ENCODE results near the gene PTGIS. TPM values are rescaled to one million over a fixed set of nuclear protein-coding genes. Genes with fewer than 3 reads are reported as not detected.

The PTGIS gene
- total and polyA plus RNA-seq, 10 donors: 0.15 to 1.6 (median 0.92) TPM

DNA sequence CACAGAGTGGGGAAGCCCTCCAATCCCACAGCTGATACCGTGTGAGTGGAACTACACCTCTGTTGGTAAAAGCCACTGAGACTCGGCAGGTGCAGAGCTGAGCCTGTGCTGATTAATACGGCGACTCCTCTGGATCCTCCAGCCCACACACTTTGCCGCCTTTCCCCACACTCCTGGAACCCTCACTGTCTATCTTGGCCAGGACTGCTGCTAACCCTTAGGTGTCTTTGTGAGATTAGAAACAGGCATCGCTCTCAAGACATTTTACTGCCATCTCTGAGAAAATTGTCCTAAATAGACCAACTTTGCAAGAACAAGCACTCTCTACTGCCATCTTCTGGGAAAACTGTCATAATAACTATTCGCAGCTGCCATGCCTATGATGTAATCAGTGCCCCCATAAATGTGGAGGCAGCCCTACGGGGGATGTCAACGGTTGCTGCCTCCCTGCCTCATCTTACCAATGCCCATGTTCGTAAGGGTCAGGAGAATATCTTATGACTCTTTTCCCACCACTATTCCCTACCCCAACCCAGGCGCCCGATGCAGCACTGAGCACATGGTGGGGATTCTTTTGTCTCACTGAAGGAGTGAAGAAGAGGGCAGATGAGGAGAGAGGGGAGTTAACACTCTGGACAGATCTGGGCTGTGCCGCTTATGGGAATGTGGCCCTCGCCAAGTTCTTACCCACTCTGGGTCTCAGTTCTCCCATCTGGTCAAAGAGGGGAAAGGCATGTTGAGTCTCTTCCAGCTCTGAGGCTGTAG, 59.3 kb downstream of the PTGIS start:
- Histone ChIP-seq H3K4me1 (no peaks in the 10 kb centered on the region), H3K4me3 (no peak overlapping the region), H3K9me3 (no peaks in the 10 kb centered on the region), H3K27ac (no peak overlapping the region), H3K36me3 (no peaks in the 10 kb centered on the region), H3K27me3 (replicated peaks in 1 of 7) (peaks cover 0 to 93% (median 16%) of the 10 kb centered on the region in 7 donors)
- 47 to 63% (median 56%) methylated on average over 14 of the region's 14 CpGs for whole genome bisulfite sequencing, 5 donors
- no peak for DNase-seq
- no peak for TF ChIP-seq POLR2A (IDR thresholded peaks at IDR 0.05)
- TF ChIP-seq POLR2AphosphoS5 (IDR thresholded peaks at IDR 0.05): no peak
- TF ChIP-seq, protein P1, sequence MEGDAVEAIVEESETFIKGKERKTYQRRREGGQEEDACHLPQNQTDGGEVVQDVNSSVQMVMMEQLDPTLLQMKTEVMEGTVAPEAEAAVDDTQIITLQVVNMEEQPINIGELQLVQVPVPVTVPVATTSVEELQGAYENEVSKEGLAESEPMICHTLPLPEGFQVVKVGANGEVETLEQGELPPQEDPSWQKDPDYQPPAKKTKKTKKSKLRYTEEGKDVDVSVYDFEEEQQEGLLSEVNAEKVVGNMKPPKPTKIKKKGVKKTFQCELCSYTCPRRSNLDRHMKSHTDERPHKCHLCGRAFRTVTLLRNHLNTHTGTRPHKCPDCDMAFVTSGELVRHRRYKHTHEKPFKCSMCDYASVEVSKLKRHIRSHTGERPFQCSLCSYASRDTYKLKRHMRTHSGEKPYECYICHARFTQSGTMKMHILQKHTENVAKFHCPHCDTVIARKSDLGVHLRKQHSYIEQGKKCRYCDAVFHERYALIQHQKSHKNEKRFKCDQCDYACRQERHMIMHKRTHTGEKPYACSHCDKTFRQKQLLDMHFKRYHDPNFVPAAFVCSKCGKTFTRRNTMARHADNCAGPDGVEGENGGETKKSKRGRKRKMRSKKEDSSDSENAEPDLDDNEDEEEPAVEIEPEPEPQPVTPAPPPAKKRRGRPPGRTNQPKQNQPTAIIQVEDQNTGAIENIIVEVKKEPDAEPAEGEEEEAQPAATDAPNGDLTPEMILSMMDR (IDR thresholded peaks at IDR 0.05 in 8 of 11, conservative IDR thresholded peaks at IDR 0.05 in 3 of 11): peak in 7 of 11 experiments; percentile 34 to 58 (median 44)
- intact Hi-C loops (cut with DNase I; ENCODE audit: low total_unique reads): loop anchor here (10.0 kb wide), 1 partner anchor 174 kb away; no protein-coding TSS in a partner anchor

DNA sequence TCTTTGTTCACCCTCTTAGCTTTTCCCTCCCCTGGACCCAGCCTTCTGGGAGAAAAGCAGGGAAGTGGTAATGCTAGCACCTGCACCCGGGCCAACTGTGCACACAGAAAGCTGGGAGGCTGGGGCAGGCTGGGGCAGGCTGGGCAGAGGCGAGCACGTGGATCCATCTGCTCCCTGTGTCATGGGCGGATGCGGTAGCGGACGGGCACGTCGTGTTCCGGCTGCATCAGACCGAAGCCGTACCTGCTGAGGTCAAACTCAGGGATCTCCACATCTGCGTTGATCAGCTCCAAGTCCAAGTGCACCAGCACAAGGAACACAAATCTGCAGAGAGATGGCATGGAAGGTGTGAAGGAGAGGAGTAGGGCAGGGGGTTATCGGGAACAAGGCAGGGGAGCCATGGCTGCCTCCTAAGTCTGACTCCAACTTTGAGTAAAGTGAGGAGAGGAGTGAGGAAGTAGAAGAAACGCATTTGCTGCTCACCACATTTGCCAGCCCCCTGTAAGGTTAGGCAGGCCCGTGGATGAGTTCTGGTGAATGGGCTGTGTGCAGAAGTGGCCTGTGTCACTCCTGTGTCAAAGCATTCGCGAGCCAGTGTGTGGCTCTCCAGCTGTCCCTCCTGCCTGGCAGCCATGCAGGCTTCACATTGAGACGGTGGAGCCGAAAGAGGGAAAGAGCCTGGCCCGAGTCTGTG, 60.0 kb downstream of the PTGIS start:
- Histone ChIP-seq H3K4me1 (no peaks in the 10 kb centered on the region), H3K36me3 (no peaks in the 10 kb centered on the region), H3K27ac (no peak overlapping the region), H3K27me3 (replicated peaks in 1 of 7) (peaks cover 0 to 93% (median 22%) of the 10 kb centered on the region in 7 donors), H3K4me3 (no peak overlapping the region), H3K9me3 (no peaks in the 10 kb centered on the region)
- intact Hi-C loops (cut with DNase I; ENCODE audit: low total_unique reads): loop anchor here (10.0 kb wide), 1 partner anchor 173 kb away; no protein-coding TSS in a partner anchor
- DNase-seq: no peak
- TF ChIP-seq POLR2A (IDR thresholded peaks at IDR 0.05) (no peak), POLR2AphosphoS5 (IDR thresholded peaks at IDR 0.05) (no peak)
- TF ChIP-seq, protein P1 (IDR thresholded peaks at IDR 0.05 in 8 of 11, conservative IDR thresholded peaks at IDR 0.05 in 3 of 11): no peak
- 82 to 87% (median 83%) methylated on average over 14 to 21 of the region's 21 CpGs for WGBS, 5 donors

DNA sequence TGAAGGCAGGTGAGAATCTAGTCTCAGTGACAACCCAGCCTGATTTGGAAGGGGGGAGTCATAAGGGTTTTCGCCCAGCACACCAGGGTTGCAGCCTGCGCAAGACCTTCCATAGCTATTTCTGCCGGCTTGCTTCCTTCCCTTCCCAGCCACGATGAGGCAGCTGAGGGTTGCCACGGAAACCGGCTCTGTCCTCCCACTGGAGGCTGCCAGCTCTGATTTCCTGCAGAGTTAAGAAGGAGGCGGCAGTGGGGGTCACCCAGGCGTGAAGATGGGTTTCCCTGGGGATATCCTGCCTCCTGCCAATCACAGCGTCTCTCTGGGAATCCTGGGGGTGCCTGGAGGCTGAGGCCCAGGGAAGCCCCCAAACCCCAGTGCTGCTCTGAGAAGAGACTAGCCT, 62.4 kb downstream of the PTGIS start:
- H3K4me1 ChIP-seq: no peaks in the 10 kb centered on the region
- H3K9me3 ChIP-seq: no peaks in the 10 kb centered on the region
- H3K36me3 ChIP-seq: no peaks in the 10 kb centered on the region
- no peak overlapping the region for H3K27ac ChIP-seq
- H3K27me3 ChIP-seq (replicated peaks in 1 of 7): peaks cover 0 to 87% (median 22%) of the 10 kb centered on the region in 7 donors
- DNase-seq: no peak
- TF ChIP-seq POLR2A (IDR thresholded peaks at IDR 0.05): no peak
- TF ChIP-seq, protein P1 (IDR thresholded peaks at IDR 0.05 in 8 of 11, conservative IDR thresholded peaks at IDR 0.05 in 3 of 11): no peak
- TF ChIP-seq POLR2AphosphoS5 (IDR thresholded peaks at IDR 0.05): no peak
- no peak overlapping the region for H3K4me3 ChIP-seq
- intact Hi-C loops (cut with DNase I; ENCODE audit: low total_unique reads): loop anchor here (10.0 kb wide), 1 partner anchor 171 kb away; no protein-coding TSS in a partner anchor
- WGBS, 5 donors: 0 to 6% (median 4%) methylated on average over 8 to 9 of the region's 9 CpGs

DNA sequence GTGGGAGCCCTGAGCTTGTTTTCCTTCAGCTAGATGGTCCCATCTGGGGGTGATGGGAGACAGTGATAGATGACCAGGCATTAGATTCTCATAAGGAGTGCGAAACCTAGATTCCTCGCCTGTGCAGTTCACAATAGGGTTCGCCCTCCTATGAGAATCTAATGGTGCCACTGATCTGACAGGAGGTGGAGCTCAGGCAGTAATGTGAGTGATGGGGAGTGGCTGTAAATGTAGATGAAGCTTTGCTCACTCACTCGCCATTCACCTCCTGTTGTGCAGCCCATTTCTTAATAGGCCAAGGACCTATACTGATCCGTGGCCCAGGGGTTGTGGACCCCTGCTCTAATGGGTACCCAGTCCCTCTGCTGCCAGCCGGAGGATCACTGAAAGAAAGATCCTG, 64.8 kb downstream of the PTGIS start:
- H3K4me1 ChIP-seq: no peaks in the 10 kb centered on the region
- H3K36me3 ChIP-seq: no peaks in the 10 kb centered on the region
- H3K27ac ChIP-seq: no peak overlapping the region
- no peak for TF ChIP-seq POLR2AphosphoS5 (IDR thresholded peaks at IDR 0.05)
- TF ChIP-seq, protein P1 (IDR thresholded peaks at IDR 0.05 in 8 of 11, conservative IDR thresholded peaks at IDR 0.05 in 3 of 11): no peak
- TF ChIP-seq POLR2A (IDR thresholded peaks at IDR 0.05): no peak
- H3K27me3 ChIP-seq (replicated peaks in 1 of 7): peaks cover 0 to 78% (median 16%) of the 10 kb centered on the region in 7 donors
- no peak overlapping the region for H3K4me3 ChIP-seq
- 79 to 86% (median 82%) methylated on average over 6 of the region's 6 CpGs for WGBS, 5 donors
- H3K9me3 ChIP-seq: peaks cover 0 to 4% (median 0%) of the 10 kb centered on the region in 8 donors
- DNase-seq: no peak
- intact Hi-C loops (cut with DNase I; ENCODE audit: low total_unique reads): loop anchor here (10.0 kb wide), 1 partner anchor 168 kb away; no protein-coding TSS in a partner anchor
